ENCODE data around the gene GPC6. TPM values are rescaled to one million over a fixed set of nuclear protein-coding genes. Genes with fewer than 3 reads are reported as not detected.

GPC6 gene
- total and polyA plus RNA-seq, 2 experiments from 2014 or later = 14.4 to 20.8 TPM

DNA sequence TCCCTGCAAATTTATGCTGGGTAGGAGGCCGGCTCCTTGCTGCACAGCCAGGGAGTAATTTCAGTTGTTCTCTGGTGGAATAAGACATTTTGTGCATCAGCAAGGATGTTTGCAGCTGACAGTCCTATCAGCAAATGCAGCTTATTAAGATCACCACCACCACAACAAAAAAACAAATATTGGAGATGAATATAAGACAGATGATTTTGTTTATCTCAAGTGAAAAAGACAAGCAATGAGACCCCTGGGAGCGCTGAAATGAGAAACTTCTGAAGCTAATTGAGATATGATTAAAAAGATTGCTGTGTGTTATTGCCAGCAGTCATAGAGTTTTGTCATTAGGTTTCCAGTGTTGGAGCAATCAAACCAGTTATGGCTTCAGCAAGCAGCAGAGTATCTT lies 505.6 kb downstream of the GPC6 start:
- H3K9ac ChIP-seq = no peak overlapping the region
- H3K9me2 ChIP-seq (ENCODE audit: insufficient read depth) = no peaks in the 10 kb centered on the region
- no peak for TF ChIP-seq EZH2phosphoT487 (IDR thresholded peaks at IDR 0.05; ENCODE audit: insufficient read depth, low read depth)
- no peak for TF ChIP-seq EZH2 (IDR thresholded peaks at IDR 0.05; ENCODE audit: insufficient read depth, poor library complexity, severe bottlenecking)
- H3F3A ChIP-seq (ENCODE audit: insufficient read depth) = peaks cover 3% of the 10 kb centered on the region; the same call in 1 of the 2 replicates
- no peak overlapping the region for H3K4me2 ChIP-seq (ENCODE audit: unreplicated experiment)
- no peak overlapping the region for H3K4me3 ChIP-seq
- H3K27ac ChIP-seq = no peak overlapping the region
- in situ Hi-C loops (cut with MboI) = no loop called here
- no peaks in the 10 kb centered on the region for H3K27me3 ChIP-seq (replicated peaks; ENCODE audit: insufficient read depth)
- no peaks in the 10 kb centered on the region for H3K36me3 ChIP-seq (ENCODE audit: low read depth)
- peaks cover 28% of the 10 kb centered on the region for H3K4me1 ChIP-seq (ENCODE audit: insufficient read depth)
- 68 to 79% methylated on average over 2 of the region's 2 CpGs for whole genome bisulfite sequencing, 2 experiments (ENCODE audit: low coverage in 1 of 2, low lambda C conversion rate in 2 of 2, missing lambda C conversion rate in 2 of 2)
- DNase-seq = no peak
- H3K79me2 ChIP-seq (ENCODE audit: insufficient read depth) = no peaks in the 10 kb centered on the region
- no peak overlapping the region for H2AFZ ChIP-seq
- no peaks in the 10 kb centered on the region for H4K20me1 ChIP-seq (ENCODE audit: insufficient read depth)
- H3K9me3 ChIP-seq (ENCODE audit: low read depth) = no peaks in the 10 kb centered on the region

DNA sequence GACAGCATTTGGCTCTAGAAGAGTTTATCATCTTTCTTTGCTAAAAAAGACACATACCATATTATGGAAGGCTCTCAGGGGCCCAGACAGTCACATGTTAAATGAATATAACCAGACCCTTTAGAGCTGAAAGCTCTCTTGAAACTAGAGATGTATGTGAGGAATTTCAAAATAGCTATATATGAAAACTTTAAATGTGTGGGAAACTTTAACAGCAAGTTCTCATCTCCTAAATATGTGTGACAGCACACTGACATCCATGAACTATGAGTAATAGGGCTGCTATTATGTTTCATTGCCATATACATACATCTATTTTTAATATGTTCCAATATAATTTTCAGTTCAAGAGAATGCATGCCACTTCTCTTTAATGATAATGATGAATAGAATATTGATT lies 509.5 kb downstream of the GPC6 start:
- H3K4me3 ChIP-seq = no peak overlapping the region
- no peaks in the 10 kb centered on the region for H3K9me3 ChIP-seq (ENCODE audit: low read depth)
- H3F3A ChIP-seq (ENCODE audit: insufficient read depth) = no peaks in the 10 kb centered on the region
- in situ Hi-C loops (cut with MboI) = no loop called here
- H3K79me2 ChIP-seq (ENCODE audit: insufficient read depth) = no peaks in the 10 kb centered on the region
- DNase-seq = peak; percentile 63
- H2AFZ ChIP-seq = no peak overlapping the region
- H3K27ac ChIP-seq = peak overlapping the region; percentile 24; the same call in 1 of the 2 replicates
- peaks cover 11% of the 10 kb centered on the region for H3K4me1 ChIP-seq (ENCODE audit: insufficient read depth)
- H3K36me3 ChIP-seq (ENCODE audit: low read depth) = no peaks in the 10 kb centered on the region
- H3K27me3 ChIP-seq (replicated peaks; ENCODE audit: insufficient read depth) = no peaks in the 10 kb centered on the region
- no peak overlapping the region for H3K9ac ChIP-seq
- peak overlapping the region; percentile 32 for H3K4me2 ChIP-seq (ENCODE audit: unreplicated experiment)
- TF ChIP-seq EZH2 (IDR thresholded peaks at IDR 0.05; ENCODE audit: insufficient read depth, poor library complexity, severe bottlenecking) (no peak), EZH2phosphoT487 (IDR thresholded peaks at IDR 0.05; ENCODE audit: insufficient read depth, low read depth) (no peak)
- no peaks in the 10 kb centered on the region for H4K20me1 ChIP-seq (ENCODE audit: insufficient read depth)
- H3K9me2 ChIP-seq (ENCODE audit: insufficient read depth) = no peaks in the 10 kb centered on the region

DNA sequence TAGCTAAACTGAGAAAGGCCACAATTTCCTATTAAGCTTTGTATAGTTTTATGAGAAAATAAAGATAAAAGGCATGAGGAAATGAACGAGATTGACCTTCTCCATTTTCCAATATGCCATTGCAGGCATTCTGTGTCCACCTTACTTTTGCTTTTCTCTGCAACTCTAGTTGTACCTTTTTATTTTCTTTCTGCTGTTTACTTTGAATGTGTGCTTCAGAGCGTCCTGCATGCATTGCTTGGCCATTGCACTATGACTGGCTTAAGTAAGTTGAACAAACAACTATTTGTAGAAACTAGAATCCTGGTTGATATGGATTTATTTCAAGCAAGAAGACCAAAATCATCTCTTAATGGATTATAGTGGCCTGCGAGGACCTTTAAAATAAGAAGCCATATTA lies 510.3 kb downstream of the GPC6 start:
- Histone ChIP-seq H3K27me3 (replicated peaks; ENCODE audit: insufficient read depth) (no peaks in the 10 kb centered on the region), H3K9me2 (ENCODE audit: insufficient read depth) (no peaks in the 10 kb centered on the region), H4K20me1 (ENCODE audit: insufficient read depth) (no peaks in the 10 kb centered on the region), H3K4me2 (ENCODE audit: unreplicated experiment) (no peak overlapping the region), H3K9ac (no peak overlapping the region), H3F3A (ENCODE audit: insufficient read depth) (no peaks in the 10 kb centered on the region), H3K4me1 (ENCODE audit: insufficient read depth) (peaks cover 11% of the 10 kb centered on the region), H3K9me3 (ENCODE audit: low read depth) (no peaks in the 10 kb centered on the region), H3K36me3 (ENCODE audit: low read depth) (no peaks in the 10 kb centered on the region), H3K4me3 (no peak overlapping the region), H3K27ac (no peak overlapping the region), H3K79me2 (ENCODE audit: insufficient read depth) (no peaks in the 10 kb centered on the region), H2AFZ (no peak overlapping the region)
- DNase-seq = no peak
- 95% methylated on average over 3 of the region's 3 CpGs for WGBS, 2 experiments (ENCODE audit: low coverage in 1 of 2, low lambda C conversion rate in 2 of 2, missing lambda C conversion rate in 2 of 2)
- TF ChIP-seq EZH2 (IDR thresholded peaks at IDR 0.05; ENCODE audit: insufficient read depth, poor library complexity, severe bottlenecking) (no peak), EZH2phosphoT487 (IDR thresholded peaks at IDR 0.05; ENCODE audit: insufficient read depth, low read depth) (no peak)
- in situ Hi-C loops (cut with MboI) = no loop called here

DNA sequence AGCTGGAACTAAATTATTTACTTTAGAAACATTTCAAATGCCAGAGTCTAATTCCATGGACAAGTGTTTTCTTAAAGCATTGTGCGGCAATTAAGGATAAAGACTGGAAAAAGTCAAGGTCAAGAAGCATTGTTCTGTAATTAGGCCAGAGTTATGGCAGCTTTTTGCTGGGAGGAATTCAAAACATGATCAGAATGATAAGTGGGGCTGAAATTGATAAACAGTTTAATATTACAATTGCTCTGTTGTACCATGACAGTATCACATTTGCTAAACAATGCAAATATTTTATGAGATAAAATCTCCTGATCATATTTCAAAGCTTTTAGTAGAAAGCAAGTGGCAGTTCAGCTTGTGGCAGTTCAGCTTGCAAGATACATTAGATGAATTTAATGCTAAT lies 513.7 kb downstream of the GPC6 start:
- no peak overlapping the region for H3K27ac ChIP-seq
- in situ Hi-C loops (cut with MboI) = no loop called here

DNA sequence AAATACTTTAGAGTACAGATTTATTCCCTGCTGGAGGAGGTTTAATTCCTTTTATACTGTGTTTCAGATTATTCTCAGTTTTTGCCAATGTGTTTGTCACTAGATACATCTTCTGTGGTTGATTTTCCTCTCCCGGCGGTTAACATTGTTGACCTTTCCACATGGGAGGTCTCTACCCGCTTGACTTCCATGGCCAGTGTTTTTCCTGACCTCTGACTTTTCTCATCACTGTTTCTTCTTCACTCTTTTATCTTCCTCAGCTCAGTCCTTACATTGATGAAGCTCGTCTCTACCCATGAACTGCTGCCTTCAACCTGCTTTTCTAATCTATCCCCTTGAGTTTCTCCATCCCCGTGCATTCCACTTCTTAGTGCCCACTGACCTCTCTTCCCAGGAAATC lies 517.4 kb downstream of the GPC6 start:
- in situ Hi-C loops (cut with MboI) = no loop called here
- 90 to 93% methylated on average over 5 of the region's 5 CpGs for WGBS, 2 experiments (ENCODE audit: low coverage in 1 of 2, low lambda C conversion rate in 2 of 2, missing lambda C conversion rate in 2 of 2)
- TF ChIP-seq EZH2 (IDR thresholded peaks at IDR 0.05; ENCODE audit: insufficient read depth, poor library complexity, severe bottlenecking) = no peak
- no peak for TF ChIP-seq EZH2phosphoT487 (IDR thresholded peaks at IDR 0.05; ENCODE audit: insufficient read depth, low read depth)
- Histone ChIP-seq H3K9me2 (ENCODE audit: insufficient read depth) (no peaks in the 10 kb centered on the region; the same call in 1 of the 2 replicates), H3K36me3 (ENCODE audit: low read depth) (no peaks in the 10 kb centered on the region), H3F3A (ENCODE audit: insufficient read depth) (no peaks in the 10 kb centered on the region), H3K79me2 (ENCODE audit: insufficient read depth) (no peaks in the 10 kb centered on the region), H4K20me1 (ENCODE audit: insufficient read depth) (no peaks in the 10 kb centered on the region), H3K9me3 (ENCODE audit: low read depth) (no peaks in the 10 kb centered on the region), H3K27ac (no peak overlapping the region), H3K27me3 (replicated peaks; ENCODE audit: insufficient read depth) (no peaks in the 10 kb centered on the region), H3K4me2 (ENCODE audit: unreplicated experiment) (no peak overlapping the region), H3K4me1 (ENCODE audit: insufficient read depth) (no peaks in the 10 kb centered on the region), H3K9ac (no peak overlapping the region), H3K4me3 (no peak overlapping the region), H2AFZ (no peak overlapping the region)
- DNase-seq = no peak

More for the DNA sequence above, 513.7 kb downstream of the GPC6 start:
- TF ChIP-seq EZH2phosphoT487 (IDR thresholded peaks at IDR 0.05; ENCODE audit: insufficient read depth, low read depth) (no peak), EZH2 (IDR thresholded peaks at IDR 0.05; ENCODE audit: insufficient read depth, poor library complexity, severe bottlenecking) (no peak)
- DNase-seq = no peak
- H3K9me2 ChIP-seq (ENCODE audit: insufficient read depth) = no peaks in the 10 kb centered on the region
- peaks cover 11% of the 10 kb centered on the region for H3K4me1 ChIP-seq (ENCODE audit: insufficient read depth)
- no peaks in the 10 kb centered on the region for H3K79me2 ChIP-seq (ENCODE audit: insufficient read depth)
- H2AFZ ChIP-seq = no peak overlapping the region
- H3K27me3 ChIP-seq (replicated peaks; ENCODE audit: insufficient read depth) = no peaks in the 10 kb centered on the region
- 91 to 95% methylated on average over 1 of the region's 1 CpG for WGBS, 2 experiments (ENCODE audit: low coverage in 1 of 2, low lambda C conversion rate in 2 of 2, missing lambda C conversion rate in 2 of 2)
- H3K36me3 ChIP-seq (ENCODE audit: low read depth) = no peaks in the 10 kb centered on the region
- no peak overlapping the region for H3K4me3 ChIP-seq
- no peak overlapping the region for H3K4me2 ChIP-seq (ENCODE audit: unreplicated experiment)
- H4K20me1 ChIP-seq (ENCODE audit: insufficient read depth) = no peaks in the 10 kb centered on the region
- H3K9ac ChIP-seq = no peak overlapping the region
- H3K9me3 ChIP-seq (ENCODE audit: low read depth) = no peaks in the 10 kb centered on the region
- H3F3A ChIP-seq (ENCODE audit: insufficient read depth) = no peaks in the 10 kb centered on the region

All from GM23248 (cell line).